Measurements from ENCODE around the gene IGFBP5. TPM values are rescaled to one million over a fixed set of nuclear protein-coding genes. Genes with fewer than 3 reads are reported as not detected.
A peak's percentile ranks its signal among the peaks of the same experiment; 100 is the strongest.

IGFBP5 gene
- total and polyA plus RNA-seq, 2 donors (not counting 3 experiments of a cell fraction or from before 2014, with no cell fraction given) = 0.06 TPM; not detected in 1

DNA sequence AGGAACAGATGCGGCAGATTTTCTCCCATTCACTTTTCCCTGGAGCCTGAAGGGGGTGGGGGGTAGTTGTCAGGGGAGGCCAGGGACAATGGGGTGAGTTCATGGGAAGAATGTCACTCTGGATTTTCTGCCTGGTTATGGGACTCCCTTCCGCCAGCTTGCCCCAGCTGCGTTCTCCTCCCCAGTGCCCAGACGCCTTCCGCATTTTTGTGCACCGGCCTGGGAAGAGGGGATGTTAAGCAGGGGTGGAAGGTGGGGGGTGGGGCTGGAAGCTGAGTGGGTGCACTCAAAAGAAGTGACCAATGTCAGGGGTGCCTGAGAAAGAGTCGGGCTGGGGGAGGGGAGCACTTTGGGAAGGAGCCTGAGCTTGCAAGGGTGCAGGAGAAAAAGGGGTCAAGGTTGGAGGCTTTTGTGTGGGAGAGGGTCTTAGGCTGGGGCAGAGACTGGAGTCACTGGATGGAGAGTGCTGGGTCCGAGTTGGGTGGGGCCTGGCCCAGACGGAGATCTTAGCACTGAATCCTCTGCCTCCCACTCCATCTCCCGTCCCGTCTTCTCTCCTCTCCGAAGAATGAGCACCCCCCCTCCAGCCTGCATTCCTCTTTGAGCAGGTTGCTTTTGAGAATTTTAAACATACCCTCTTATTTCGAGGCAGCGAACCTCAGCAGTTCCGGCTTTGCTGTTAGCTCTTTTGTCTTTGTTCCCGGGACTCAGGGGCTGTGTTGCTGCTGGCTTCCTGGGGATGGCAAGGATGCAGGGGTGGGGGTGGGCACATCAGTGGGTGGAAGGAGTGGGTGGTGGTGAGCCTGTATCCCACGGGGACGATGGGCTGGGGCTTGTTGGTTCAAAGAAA is 59.4 kb downstream of the IGFBP5 start:
- no peaks in the 10 kb centered on the region for H3K9me3 ChIP-seq (replicated peaks; ENCODE audit: control insufficient read depth, insufficient read depth, low read length)
- peak overlapping the region; percentile 53 for H3K27ac ChIP-seq (ENCODE audit: insufficient read depth, low read depth, low read length)
- peaks cover 30% of the 10 kb centered on the region for H3K4me1 ChIP-seq (ENCODE audit: control insufficient read depth, extremely low read depth, insufficient read depth, low read length)
- TF ChIP-seq FOS (IDR thresholded peaks at IDR 0.05; ENCODE audit: borderline replicate concordance, insufficient read depth, low read length) = no peak
- TF ChIP-seq MYC (IDR thresholded peaks at IDR 0.05; ENCODE audit: low read depth, low read length) = no peak
- TF ChIP-seq, protein P1, sequence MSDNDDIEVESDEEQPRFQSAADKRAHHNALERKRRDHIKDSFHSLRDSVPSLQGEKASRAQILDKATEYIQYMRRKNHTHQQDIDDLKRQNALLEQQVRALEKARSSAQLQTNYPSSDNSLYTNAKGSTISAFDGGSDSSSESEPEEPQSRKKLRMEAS (IDR thresholded peaks at IDR 0.05; ENCODE audit: insufficient read depth, insufficient read length) = no peak
- peak; percentile 28 for TF ChIP-seq POLR2AphosphoS5 (IDR thresholded peaks at IDR 0.05; ENCODE audit: insufficient read depth, low read depth, low read length)
- TF ChIP-seq JUN (IDR thresholded peaks at IDR 0.05; ENCODE audit: borderline replicate concordance, insufficient read depth, insufficient read length, low read depth) = no peak
- TF ChIP-seq GATA2 (IDR thresholded peaks at IDR 0.05; ENCODE audit: insufficient read depth, insufficient read length, low read depth, low read length) = no peak
- TF ChIP-seq CTCF (IDR thresholded peaks at IDR 0.05; ENCODE audit: extremely low read depth in 1 of 2, insufficient read depth in 1 of 2, low read depth in 1 of 2, low read length in 2 of 2) = no peak
- no peak for TF ChIP-seq POLR2A (IDR thresholded peaks at IDR 0.05; ENCODE audit: low read depth, low read length)
- peak overlapping the region; percentile 7 to 59 (median 23) for H3K4me3 ChIP-seq (replicated peaks in 1 of 3; ENCODE audit: insufficient read depth in 1 of 3, low read depth in 1 of 3, low read length in 3 of 3)
- H2AFZ ChIP-seq (ENCODE audit: low read depth, low read length) = peak overlapping the region; percentile 87
- ChIA-PET POLR2A (interaction anchor here (0.6 to 0.7 kb wide), 2 partner anchors 9 to 27 kb away, joined by 3 read pairs; no protein-coding TSS in a partner anchor), CTCF (interaction anchor here (1.0 to 3.3 kb wide), 7 partner anchors 15 to 120 kb away, joined by 3 to 20 read pairs (median 4); no protein-coding TSS in a partner anchor)
- peak overlapping the region; percentile 57 for H3K9ac ChIP-seq (replicated peaks; ENCODE audit: extremely low read depth, insufficient read depth, low read length)
- BruUV-seq (replicated peaks) = no TSS peak
- intact Hi-C loops (cut with micrococcal nuclease) = loop anchor here (1.0 to 10.0 kb wide), 4 partner anchors 101 to 521 kb away; no protein-coding TSS in a partner anchor
- peaks cover 20% of the 10 kb centered on the region for H3K79me2 ChIP-seq (ENCODE audit: control insufficient read depth, insufficient read depth, low read length)
- H3K27me3 ChIP-seq (ENCODE audit: control insufficient read depth in 2 of 2, insufficient read depth in 2 of 2, low read length in 2 of 2) = peaks cover 5 to 6% of the 10 kb centered on the region in 2 experiments
- H3K4me2 ChIP-seq (ENCODE audit: insufficient read depth, low read length) = peak overlapping the region; percentile 86
- H3K9me1 ChIP-seq (replicated peaks; ENCODE audit: control insufficient read depth, extremely low read depth, insufficient read depth, low read length) = no peaks in the 10 kb centered on the region
- H3K36me3 ChIP-seq (ENCODE audit: control insufficient read depth in 2 of 2, extremely low read depth in 1 of 2, insufficient read depth in 2 of 2, low read length in 2 of 2) = no peaks in the 10 kb centered on the region
- DNase-seq (ENCODE audit: low read depth, low spot score) (no peak), FAIRE-seq (peak; percentile 73)
- dilution Hi-C loops (cut with MboI; ENCODE audit: extremely low pct_ligation_motif_present, low sequenced_read_pairs) = no loop called here
- H4K20me1 ChIP-seq (replicated peaks; ENCODE audit: control insufficient read depth, extremely low read depth, insufficient read depth, low read length) = no peaks in the 10 kb centered on the region
